Upper lobe of left lung (tissue), 4 donors: ENCODE data around the gene GNG7.

Source experiments
- EP300 ChIP-seq, 4 donors: sonication (generic); formaldehyde crosslinking; IDR thresholded peaks; one replicate each; pipeline ENCODE4 v1.5.1; 2017; ENCODE audit warnings: antibody characterized with exemption in 4 of 4, control low read depth in 2 of 4
- POLR2A ChIP-seq, 4 donors: fragments of 450-650 bp; IDR thresholded peaks; one replicate each; pipeline ENCODE4 v1.5.1; 2016 to 2017; ENCODE audit warnings: antibody characterized with exemption in 4 of 4, mild to moderate bottlenecking in 2 of 4
- TF ChIP-seq, protein P1 (sequence below), 6 experiments: fragments of 450-650 bp in 4 of 6; fragments of 200-600 bp in 2 of 6; sonication (generic) in 2 of 6; IDR thresholded peaks; one replicate each; pipeline ENCODE4 v1.5.1; 2016 to 2019; ENCODE audit warnings: antibody characterized with exemption in 6 of 6

GRCh38 chr19:2679439-2679838 lies 23.1 kb downstream of the GNG7 start:
- TF ChIP-seq, protein P1, sequence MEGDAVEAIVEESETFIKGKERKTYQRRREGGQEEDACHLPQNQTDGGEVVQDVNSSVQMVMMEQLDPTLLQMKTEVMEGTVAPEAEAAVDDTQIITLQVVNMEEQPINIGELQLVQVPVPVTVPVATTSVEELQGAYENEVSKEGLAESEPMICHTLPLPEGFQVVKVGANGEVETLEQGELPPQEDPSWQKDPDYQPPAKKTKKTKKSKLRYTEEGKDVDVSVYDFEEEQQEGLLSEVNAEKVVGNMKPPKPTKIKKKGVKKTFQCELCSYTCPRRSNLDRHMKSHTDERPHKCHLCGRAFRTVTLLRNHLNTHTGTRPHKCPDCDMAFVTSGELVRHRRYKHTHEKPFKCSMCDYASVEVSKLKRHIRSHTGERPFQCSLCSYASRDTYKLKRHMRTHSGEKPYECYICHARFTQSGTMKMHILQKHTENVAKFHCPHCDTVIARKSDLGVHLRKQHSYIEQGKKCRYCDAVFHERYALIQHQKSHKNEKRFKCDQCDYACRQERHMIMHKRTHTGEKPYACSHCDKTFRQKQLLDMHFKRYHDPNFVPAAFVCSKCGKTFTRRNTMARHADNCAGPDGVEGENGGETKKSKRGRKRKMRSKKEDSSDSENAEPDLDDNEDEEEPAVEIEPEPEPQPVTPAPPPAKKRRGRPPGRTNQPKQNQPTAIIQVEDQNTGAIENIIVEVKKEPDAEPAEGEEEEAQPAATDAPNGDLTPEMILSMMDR (IDR thresholded peaks at IDR 0.05): no peak
- no peak for TF ChIP-seq EP300 (IDR thresholded peaks at IDR 0.05)
- no peak for TF ChIP-seq POLR2A (IDR thresholded peaks at IDR 0.05)
